Activated T-helper 17 cell treated with anti-CD3 and anti-CD28 coated beads, Interleukin-2, amount 50 U/mL, for 72 hours (primary cell): Measurements from ENCODE around the gene BBX. TPM values are rescaled to one million over a fixed set of nuclear protein-coding genes. Genes with fewer than 3 reads are reported as not detected.
A peak's percentile ranks its signal among the peaks of the same experiment; 100 is the strongest.
"Not testable (repeated sequence)": the region's sequence is repeated elsewhere in the genome, so short reads cannot be mapped to it uniquely, and the experiment has no call there.

ENCODE experiments used
- ATAC-seq: fragments of 150-1000 bp; cut with Tn5 transposase; replicated peaks from 2 replicates; pipeline ENCODE4 v1.10.0; 2021; ENCODE audit warnings: mild to moderate bottlenecking, moderate library complexity
- H3K27ac Mint-ChIP-seq: one replicate; pipeline ENCODE4 v1.8.0; 2022; ENCODE audit warnings: mixed read lengths
- H3K27me3 Mint-ChIP-seq: one replicate; pipeline ENCODE4 v1.8.0; 2022; ENCODE audit warnings: mixed read lengths
- H3K36me3 Mint-ChIP-seq: one replicate; pipeline ENCODE4 v1.8.0; 2022; ENCODE audit warnings: low read depth, mild to moderate bottlenecking, mixed read lengths
- H3K4me1 Mint-ChIP-seq: one replicate; pipeline ENCODE4 v1.8.0; 2022; ENCODE audit warnings: mixed read lengths
- H3K4me3 Mint-ChIP-seq: one replicate; pipeline ENCODE4 v1.8.0; 2022; ENCODE audit warnings: mild to moderate bottlenecking, mixed read lengths
- H3K9me3 Mint-ChIP-seq: one replicate; pipeline ENCODE4 v1.8.0; 2022; ENCODE audit warnings: mixed read lengths
- total RNA-seq, 2 donors: library from RNA; stranded (reverse); gene quantifications; one replicate each; pipeline ENCODE4 v1.2.3, GENCODE V29; 2022

The BBX gene
- total RNA-seq, 2 donors from 2014 or later, result 29.3 to 32.8 TPM

DNA sequence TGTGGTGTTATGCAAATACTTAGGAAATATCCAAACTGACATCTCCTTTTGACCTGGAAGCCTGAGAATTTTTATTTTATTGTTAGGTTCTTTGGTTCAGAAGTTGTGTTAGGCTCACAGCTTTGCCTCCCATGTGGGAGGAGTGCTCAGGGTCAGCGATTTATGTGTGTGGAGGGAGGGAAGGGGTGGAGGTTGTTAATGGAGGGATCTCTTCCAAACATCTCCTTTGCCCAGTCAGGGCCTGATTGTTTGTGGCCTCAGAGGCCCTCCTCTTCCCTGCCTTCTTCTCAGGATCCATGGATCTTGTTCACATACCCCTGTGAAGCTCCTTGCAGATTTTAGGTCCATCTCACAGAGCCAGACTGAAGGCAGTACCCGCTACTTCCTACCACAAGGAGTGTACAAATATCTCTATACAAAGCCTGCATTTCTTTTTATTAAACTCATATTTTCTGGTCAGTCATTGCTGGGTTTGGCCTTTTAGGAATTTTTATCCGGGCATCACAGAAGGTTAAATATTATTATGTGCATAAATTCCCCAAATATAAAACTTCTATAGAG lies 40.3 kb downstream of the BBX start:
- ATAC-seq, result no peak
- H3K4me1 Mint-ChIP-seq, result peaks cover 18% of the 10 kb centered on the region
- H3K27ac Mint-ChIP-seq, result no peak overlapping the region
- no peak overlapping the region for H3K4me3 Mint-ChIP-seq
- no peaks in the 10 kb centered on the region for H3K9me3 Mint-ChIP-seq
- no peaks in the 10 kb centered on the region for H3K36me3 Mint-ChIP-seq
- H3K27me3 Mint-ChIP-seq, result no peaks in the 10 kb centered on the region

DNA sequence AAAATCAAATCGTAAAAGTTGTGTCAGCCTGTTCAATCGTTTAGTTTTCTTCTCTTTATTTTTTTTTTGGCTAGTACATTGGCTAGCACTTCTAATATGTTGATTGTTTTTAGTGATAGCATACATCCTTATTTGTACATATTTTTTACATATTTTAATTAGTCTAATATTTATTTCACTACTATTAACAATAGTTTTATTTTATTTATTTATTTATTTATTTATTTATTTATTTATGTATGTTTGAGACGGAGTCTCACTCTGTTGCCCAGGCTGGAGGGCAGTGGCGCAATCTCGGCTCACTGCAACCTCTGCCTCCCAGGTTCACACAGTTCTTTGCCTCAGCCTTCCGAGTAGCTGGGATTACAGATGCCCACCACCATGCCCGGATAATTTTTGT lies 42.5 kb downstream of the BBX start:
- H3K4me3 Mint-ChIP-seq, H3K4me1 Mint-ChIP-seq, ATAC-seq, H3K27ac Mint-ChIP-seq, H3K36me3 Mint-ChIP-seq, H3K27me3 Mint-ChIP-seq, H3K9me3 Mint-ChIP-seq: not testable (repeated sequence)

DNA sequence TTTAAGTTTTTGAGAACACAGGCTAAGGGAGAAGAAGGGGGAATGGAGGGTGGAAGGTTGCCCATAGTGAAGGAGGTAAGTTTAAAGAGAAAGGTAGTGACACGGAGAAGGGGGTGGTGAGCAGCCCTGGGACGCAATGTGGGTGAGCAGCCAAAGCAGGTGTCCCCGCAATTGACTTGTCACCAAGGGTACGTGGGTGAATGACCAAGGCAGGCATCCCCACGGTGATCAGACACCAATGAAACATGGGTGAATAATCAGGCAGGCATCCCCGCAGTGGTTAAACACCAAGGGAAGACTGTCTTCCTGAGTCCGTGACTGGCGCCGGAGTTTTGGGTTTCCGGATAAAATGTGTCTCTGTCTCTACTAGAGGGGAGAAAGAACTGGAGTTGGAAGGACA lies 48.3 kb downstream of the BBX start:
- not testable (repeated sequence) for H3K9me3 Mint-ChIP-seq, H3K4me3 Mint-ChIP-seq, H3K27me3 Mint-ChIP-seq, H3K36me3 Mint-ChIP-seq, ATAC-seq
- peak overlapping the region; percentile 73 for H3K27ac Mint-ChIP-seq
- H3K4me1 Mint-ChIP-seq, result peaks cover 17% of the 10 kb centered on the region

DNA sequence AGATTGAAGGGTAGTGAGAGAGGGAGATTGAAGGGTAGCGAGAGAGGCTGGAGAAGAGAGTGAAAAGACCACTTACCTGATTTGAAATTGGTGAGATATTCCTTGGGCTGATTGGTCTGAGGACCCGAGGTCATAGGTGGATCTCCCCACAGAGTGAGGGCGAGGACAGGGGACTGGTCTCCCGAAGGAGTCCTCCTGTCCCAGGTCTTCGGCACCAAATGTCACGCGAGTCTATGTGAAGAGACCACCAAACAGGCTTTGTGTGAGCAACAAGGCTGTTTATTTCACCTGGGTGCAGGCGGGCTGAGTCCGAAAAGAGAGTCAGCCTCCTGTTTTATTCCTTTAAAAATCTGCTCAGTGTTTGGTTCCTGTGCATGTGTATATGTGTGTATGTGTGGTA lies 48.7 kb downstream of the BBX start:
- H3K4me1 Mint-ChIP-seq, result peaks cover 17% of the 10 kb centered on the region
- not testable (repeated sequence) for ATAC-seq, H3K36me3 Mint-ChIP-seq, H3K9me3 Mint-ChIP-seq, H3K4me3 Mint-ChIP-seq, H3K27ac Mint-ChIP-seq, H3K27me3 Mint-ChIP-seq

DNA sequence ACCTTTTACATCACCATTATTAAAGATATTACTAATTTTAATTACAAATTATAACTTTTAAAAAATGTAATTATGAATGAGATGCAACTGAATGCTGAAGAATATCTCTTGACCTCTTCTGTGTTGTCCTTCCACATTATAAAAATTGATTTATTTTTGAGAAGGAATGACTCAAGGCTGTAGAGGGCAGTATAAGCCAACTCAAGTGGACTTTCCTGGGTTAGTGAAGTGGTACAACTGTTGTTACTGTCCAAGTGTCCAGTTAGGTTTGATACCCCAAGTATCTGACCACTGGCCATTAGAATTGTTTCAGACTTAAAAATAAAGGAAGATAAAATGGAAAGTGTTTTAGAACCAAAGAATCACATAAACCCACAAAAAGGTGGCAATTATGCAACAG lies 51.9 kb downstream of the BBX start:
- Mint-ChIP-seq H3K4me3 (no peak overlapping the region), H3K4me1 (peaks cover 23% of the 10 kb centered on the region), H3K9me3 (no peaks in the 10 kb centered on the region), H3K27me3 (no peaks in the 10 kb centered on the region), H3K27ac (no peak overlapping the region), H3K36me3 (no peaks in the 10 kb centered on the region)
- ATAC-seq, result no peak

DNA sequence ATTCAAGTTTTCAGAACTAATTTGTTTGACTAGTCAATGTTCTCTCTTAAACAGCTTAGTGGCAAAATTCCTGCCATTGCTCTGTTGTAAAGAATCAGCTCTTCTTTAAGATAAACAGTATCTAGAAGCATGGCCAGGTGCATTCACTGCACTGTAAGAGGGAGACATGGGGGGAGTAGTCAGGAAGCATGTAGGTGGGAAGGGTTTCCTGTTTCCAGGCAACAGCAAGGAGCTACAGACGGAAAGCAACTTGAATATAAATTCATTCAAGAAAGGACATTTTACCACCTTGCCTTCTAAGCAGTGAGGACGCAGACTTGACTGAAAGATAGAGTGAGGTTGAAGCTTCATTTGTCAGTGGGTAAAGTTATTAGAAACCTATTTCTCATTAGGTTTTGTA lies 55.3 kb downstream of the BBX start:
- peaks cover 15% of the 10 kb centered on the region for H3K4me1 Mint-ChIP-seq
- H3K9me3 Mint-ChIP-seq, result no peaks in the 10 kb centered on the region
- no peak overlapping the region for H3K4me3 Mint-ChIP-seq
- no peak for ATAC-seq
- peak overlapping the region; percentile 76 for H3K27ac Mint-ChIP-seq
- no peaks in the 10 kb centered on the region for H3K27me3 Mint-ChIP-seq
- H3K36me3 Mint-ChIP-seq, result no peaks in the 10 kb centered on the region

DNA sequence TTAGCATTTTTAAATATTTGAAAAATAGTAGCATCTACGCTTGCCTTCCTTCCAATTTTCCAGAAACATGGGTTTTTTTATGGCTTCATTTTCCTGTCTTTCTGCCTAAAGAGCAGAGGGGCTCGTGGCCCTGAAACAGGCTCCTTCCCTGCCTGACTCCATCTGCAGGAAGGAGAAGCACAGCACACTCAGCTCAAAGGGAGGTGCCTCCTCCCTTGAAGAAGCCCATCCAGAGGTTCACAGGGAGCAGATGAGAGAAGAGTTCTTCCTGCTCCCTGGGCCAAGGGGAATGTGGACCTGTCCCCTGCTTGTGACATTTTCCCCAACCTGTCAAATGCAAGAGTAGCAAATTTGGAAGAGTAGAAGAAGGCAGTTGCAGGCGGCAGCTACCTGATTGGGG lies 55.8 kb downstream of the BBX start:
- H3K27me3 Mint-ChIP-seq, result no peaks in the 10 kb centered on the region
- peak overlapping the region; percentile 76 for H3K27ac Mint-ChIP-seq
- peaks cover 15% of the 10 kb centered on the region for H3K4me1 Mint-ChIP-seq
- no peak overlapping the region for H3K4me3 Mint-ChIP-seq
- ATAC-seq, result no peak
- no peaks in the 10 kb centered on the region for H3K36me3 Mint-ChIP-seq
- no peaks in the 10 kb centered on the region for H3K9me3 Mint-ChIP-seq

DNA sequence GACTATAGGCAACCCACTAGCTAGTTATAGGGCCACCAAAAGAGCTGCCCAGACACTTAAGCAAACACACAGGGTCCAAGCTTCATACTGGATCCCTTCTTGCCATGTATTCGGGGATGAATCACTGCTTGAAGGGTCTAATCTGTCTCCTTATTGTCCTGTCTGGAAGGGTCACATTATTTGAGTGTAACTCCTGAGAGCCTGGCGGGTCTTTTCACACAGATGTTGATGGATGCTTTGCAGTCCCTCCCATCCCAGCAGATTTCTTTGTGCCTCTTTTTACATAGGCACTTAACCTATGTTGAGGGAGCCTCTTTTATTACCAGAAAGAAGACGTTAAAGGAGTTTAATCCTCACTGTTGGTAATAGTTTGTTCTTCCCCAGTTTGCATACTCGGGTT lies 56.6 kb downstream of the BBX start:
- no peak for ATAC-seq
- Mint-ChIP-seq H3K27me3 (no peaks in the 10 kb centered on the region), H3K36me3 (no peaks in the 10 kb centered on the region), H3K4me1 (peaks cover 15% of the 10 kb centered on the region), H3K27ac (no peak overlapping the region), H3K4me3 (no peak overlapping the region), H3K9me3 (no peaks in the 10 kb centered on the region)

DNA sequence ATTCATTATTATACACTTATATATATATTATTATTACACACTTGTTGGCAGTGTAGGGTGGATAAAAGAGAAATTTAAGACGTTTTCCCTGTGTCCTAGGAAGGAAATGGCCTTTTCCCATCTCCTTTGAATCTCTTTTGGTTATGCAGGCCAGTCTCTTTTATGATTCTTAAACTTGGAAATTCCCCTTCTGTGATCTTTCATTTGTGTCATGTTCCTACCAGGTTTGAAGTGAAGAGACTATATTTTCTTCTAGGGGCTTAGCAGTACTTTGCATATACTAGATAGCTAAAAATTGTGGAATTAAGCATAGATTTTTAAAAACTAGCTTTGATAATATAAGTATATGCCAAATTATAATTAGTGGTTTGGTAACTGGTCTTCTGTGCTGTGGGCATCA lies 58.5 kb downstream of the BBX start:
- ATAC-seq, result no peak
- H3K27ac Mint-ChIP-seq, result no peak overlapping the region
- H3K36me3 Mint-ChIP-seq, result no peaks in the 10 kb centered on the region
- no peaks in the 10 kb centered on the region for H3K27me3 Mint-ChIP-seq
- peaks cover 15% of the 10 kb centered on the region for H3K4me1 Mint-ChIP-seq
- H3K9me3 Mint-ChIP-seq, result no peaks in the 10 kb centered on the region
- H3K4me3 Mint-ChIP-seq, result no peak overlapping the region

DNA sequence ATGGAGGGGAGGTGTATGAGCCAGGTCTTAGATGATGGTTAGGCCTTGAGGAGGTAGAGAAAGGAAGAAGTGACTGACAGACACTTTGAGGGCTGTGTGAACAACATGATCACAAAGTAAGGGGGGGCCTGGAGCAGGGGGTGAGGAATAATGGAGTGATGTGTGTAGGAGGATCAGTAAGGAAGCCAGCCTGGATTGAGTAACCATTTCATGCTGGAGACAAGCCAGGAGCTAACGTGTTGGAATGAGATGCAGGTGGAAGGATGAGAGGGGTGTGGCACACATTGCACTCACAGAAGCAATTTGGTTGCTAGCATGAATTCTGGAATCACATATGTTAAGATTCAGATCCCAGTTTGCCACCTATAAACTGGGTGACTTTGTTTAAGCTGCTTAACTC lies 65.5 kb downstream of the BBX start:
- no peak for ATAC-seq
- H3K27me3 Mint-ChIP-seq, result no peaks in the 10 kb centered on the region
- H3K36me3 Mint-ChIP-seq, result no peaks in the 10 kb centered on the region
- H3K4me3 Mint-ChIP-seq, result no peak overlapping the region
- peak overlapping the region; percentile 27 for H3K27ac Mint-ChIP-seq
- H3K4me1 Mint-ChIP-seq, result peaks cover 18% of the 10 kb centered on the region
- no peaks in the 10 kb centered on the region for H3K9me3 Mint-ChIP-seq

DNA sequence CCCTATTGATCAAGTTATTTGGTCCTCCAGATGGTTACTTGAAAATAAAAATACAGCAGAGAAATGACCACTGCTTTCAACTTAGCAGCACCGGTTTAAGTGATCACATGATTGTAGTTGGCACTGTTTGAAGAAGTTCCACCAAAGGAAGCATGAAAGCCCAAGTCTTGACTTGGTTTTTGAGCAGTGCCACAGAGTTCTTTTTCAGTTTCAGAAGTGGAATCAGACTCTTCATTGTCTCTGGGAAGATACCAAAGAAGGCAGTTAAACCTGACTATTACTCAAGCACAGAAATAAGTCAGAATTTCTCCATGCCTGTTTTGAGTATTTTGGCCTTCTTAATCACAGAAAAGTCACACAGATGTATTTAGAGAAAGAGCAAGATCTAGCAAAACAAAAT lies 66.7 kb downstream of the BBX start:
- no peaks in the 10 kb centered on the region for H3K36me3 Mint-ChIP-seq
- H3K27ac Mint-ChIP-seq, result peak overlapping the region; percentile 67
- no peaks in the 10 kb centered on the region for H3K9me3 Mint-ChIP-seq
- ATAC-seq, result peak; percentile 96
- no peaks in the 10 kb centered on the region for H3K27me3 Mint-ChIP-seq
- H3K4me3 Mint-ChIP-seq, result peak overlapping the region; percentile 42
- peaks cover 23% of the 10 kb centered on the region for H3K4me1 Mint-ChIP-seq

DNA sequence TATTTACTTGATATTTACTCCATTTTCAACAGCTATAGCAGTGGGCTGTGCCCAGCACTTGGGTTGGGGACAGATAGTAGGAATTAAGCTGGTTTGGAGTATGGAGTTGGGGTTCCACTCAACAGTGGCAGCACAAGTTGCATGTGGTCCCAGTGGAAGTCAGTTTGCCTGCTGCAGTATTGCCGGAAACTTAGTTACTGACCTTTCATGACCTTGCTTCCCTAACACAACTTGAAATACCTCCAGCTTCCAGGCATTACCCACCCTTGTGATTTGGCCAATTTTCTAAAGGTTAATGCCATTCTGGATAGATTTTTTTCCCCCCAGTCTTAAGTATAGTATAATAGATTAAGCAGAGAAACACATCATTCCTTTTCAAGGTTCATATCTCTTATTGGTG lies 68.0 kb downstream of the BBX start:
- Mint-ChIP-seq H3K4me1 (peaks cover 23% of the 10 kb centered on the region), H3K36me3 (no peaks in the 10 kb centered on the region), H3K27me3 (no peaks in the 10 kb centered on the region)

DNA sequence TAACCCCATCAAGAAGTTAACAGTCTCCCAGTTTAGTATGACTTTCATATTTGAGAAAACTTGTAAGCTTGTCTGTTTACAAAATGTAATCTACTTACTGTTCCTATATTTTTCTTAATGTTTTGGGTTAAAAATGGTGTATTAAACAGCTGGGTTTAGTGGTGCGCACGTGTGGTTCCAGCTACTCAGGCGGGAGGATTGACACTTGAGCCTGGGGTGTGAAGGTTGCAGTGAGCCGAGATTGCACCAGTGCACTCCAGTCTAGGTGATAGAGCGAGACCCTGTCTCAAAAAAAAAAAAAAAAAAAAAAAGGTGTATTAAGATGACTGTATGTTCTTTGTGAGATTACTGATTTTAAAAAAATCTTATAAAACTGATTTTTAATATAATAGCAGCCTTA lies 69.3 kb downstream of the BBX start:
- no peaks in the 10 kb centered on the region for H3K27me3 Mint-ChIP-seq
- no peaks in the 10 kb centered on the region for H3K36me3 Mint-ChIP-seq
- H3K27ac Mint-ChIP-seq, result no peak overlapping the region

More for the DNA sequence above, 68.0 kb downstream of the BBX start:
- no peak for ATAC-seq
- Mint-ChIP-seq H3K9me3 (no peaks in the 10 kb centered on the region), H3K4me3 (no peak overlapping the region), H3K27ac (no peak overlapping the region)

DNA sequence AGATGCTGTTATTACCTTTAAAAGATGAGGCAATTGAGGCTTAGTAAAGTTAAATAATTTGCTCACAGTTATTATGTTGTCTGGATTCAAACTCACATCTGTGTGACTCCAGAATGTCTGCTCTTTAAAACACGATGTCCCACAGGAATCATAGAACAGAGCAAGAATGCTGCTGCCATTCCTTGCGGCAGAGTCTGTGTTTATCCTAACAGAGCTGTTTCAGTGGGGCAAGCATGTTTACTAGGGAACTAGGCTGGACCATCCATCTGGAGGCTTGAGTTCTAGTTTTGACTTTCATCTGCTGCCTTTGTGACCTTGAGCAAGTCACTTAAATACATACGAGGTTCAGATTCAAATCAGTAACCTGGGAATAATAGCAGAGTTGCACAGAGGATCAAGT lies 72.1 kb downstream of the BBX start:
- no peak overlapping the region for H3K27ac Mint-ChIP-seq
- H3K4me1 Mint-ChIP-seq, result peaks cover 23% of the 10 kb centered on the region
- H3K9me3 Mint-ChIP-seq, result no peaks in the 10 kb centered on the region
- ATAC-seq, result no peak
- H3K36me3 Mint-ChIP-seq, result no peaks in the 10 kb centered on the region
- no peak overlapping the region for H3K4me3 Mint-ChIP-seq
- no peaks in the 10 kb centered on the region for H3K27me3 Mint-ChIP-seq

More for the DNA sequence above, 69.3 kb downstream of the BBX start:
- Mint-ChIP-seq H3K4me3 (no peak overlapping the region), H3K4me1 (peaks cover 28% of the 10 kb centered on the region), H3K9me3 (no peaks in the 10 kb centered on the region)
- no peak for ATAC-seq

DNA sequence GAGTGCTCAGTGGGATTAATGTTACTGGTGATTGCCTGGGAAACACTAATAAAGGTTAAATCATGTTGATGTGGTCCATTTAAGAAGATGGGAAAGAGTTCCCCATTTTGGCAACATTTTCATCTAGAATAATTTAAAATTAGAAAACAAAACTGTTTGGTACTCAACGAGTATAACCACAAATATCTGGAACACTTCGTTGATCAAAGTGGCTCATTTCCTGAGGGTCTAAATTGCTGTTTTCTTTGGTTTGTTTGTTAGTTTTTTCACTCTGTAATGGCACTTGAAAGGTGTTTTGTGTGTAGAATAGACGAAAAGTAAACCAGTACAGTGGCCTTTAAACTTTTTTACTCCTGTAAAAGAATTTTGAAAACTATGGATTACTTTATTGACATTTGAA lies 73.9 kb downstream of the BBX start:
- Mint-ChIP-seq H3K36me3 (no peaks in the 10 kb centered on the region), H3K27ac (peak overlapping the region; percentile 66), H3K4me1 (peaks cover 36% of the 10 kb centered on the region), H3K9me3 (no peaks in the 10 kb centered on the region), H3K27me3 (no peaks in the 10 kb centered on the region), H3K4me3 (peak overlapping the region; percentile 13)
- no peak for ATAC-seq
